ENCODE measurements around the gene TMPRSS7.

TMPRSS7 gene

DNA sequence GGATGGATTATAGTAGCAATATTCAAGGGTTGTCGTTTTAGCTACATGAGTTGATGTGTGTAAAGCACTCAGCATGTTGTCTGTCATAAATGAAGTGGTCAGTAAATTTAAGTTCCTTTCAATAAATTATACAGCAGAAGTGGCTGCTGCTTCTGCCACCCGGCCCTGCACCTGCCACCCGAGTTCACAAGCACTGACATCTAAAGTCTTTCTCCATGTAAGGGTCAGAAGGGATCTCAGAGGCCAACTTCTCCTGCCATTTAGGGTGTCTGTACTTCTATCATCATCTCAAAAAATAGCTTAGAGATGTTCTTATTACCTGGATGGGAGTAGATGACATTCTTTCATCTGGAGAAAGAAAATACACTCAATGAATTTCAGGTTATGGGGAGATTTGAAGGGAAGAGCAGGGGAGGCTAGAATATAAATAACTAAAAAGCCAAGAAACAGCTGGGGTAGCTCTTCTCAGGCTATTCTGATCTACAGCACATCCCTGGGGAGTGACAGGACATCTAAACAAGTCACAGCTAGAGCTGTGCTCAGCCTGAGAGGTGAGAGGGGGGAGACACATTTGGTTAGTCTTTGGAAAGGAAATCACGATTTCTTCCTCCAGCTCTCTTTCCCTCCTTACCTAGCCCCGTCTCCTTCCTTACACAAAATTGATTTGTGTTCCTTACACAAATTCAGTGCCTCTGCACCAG is 90.5 kb downstream of the TMPRSS7 start:
- H4K20me1 ChIP-seq, result no peaks in the 10 kb centered on the region
- H3K4me3 ChIP-seq, result peak overlapping the region in 5 of 10 experiments; percentile 0 to 50 (median 2); a peak in 6 of 20 replicates
- peak overlapping the region; percentile 77 to 93 (median 84); a peak in 21 of 22 replicates for H3K4me2 ChIP-seq
- H3K9me3 ChIP-seq (replicated peaks in 1 of 11), result no peaks in the 10 kb centered on the region; a peak in 1 of 22 replicates
- TF ChIP-seq Cebpa-rat (IDR thresholded peaks at IDR 0.05), result no peak
- peak overlapping the region in 8 of 11 experiments; percentile 3 to 71 (median 35); a peak in 11 of 22 replicates for H3K9ac ChIP-seq
- peaks cover 0 to 40% (median 0%) of the 10 kb centered on the region in 11 experiments; a peak in 8 of 22 replicates for H3K36me3 ChIP-seq
- peaks cover 69 to 100% (median 100%) of the 10 kb centered on the region in 10 experiments for H3K4me1 ChIP-seq
- peaks cover 0 to 5% (median 0%) of the 10 kb centered on the region in 11 experiments; a peak in 1 of 22 replicates for H3K27me3 ChIP-seq
- peak overlapping the region in 6 of 11 experiments; percentile 18 to 72 (median 63); a peak in 11 of 22 replicates for H3K27ac ChIP-seq

DNA sequence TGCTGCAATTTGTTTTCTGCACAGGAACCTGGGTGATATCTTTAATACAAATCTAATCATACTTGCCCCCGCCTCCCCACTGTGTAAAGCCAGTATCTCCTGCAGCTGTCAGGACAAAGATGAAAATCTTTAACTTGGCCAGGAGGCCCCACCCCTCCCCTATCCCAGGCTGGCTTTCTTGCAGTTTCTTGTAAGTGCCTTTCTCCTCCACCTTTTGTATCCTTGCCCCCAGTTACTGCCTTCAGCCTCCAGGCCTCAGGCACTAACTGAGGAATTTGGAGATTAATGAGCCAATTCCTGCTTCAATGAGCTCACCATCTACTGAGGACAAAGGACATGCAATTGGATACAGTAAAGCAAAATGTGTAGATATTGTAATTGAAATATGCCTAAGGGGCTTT is 92.0 kb downstream of the TMPRSS7 start:
- H3K9me3 ChIP-seq (replicated peaks in 1 of 11), result no peaks in the 10 kb centered on the region; a peak in 1 of 22 replicates
- H3K27me3 ChIP-seq, result peaks cover 0 to 5% (median 0%) of the 10 kb centered on the region in 11 experiments; a peak in 1 of 22 replicates
- H3K9ac ChIP-seq, result peak overlapping the region in 9 of 11 experiments; percentile 24 to 64 (median 54); a peak in 15 of 22 replicates
- TF ChIP-seq Cebpa-rat (IDR thresholded peaks at IDR 0.05), result no peak
- H3K4me1 ChIP-seq, result peaks cover 55 to 100% (median 100%) of the 10 kb centered on the region in 10 experiments
- H3K27ac ChIP-seq, result peak overlapping the region in 8 of 11 experiments; percentile 42 to 72 (median 61); a peak in 15 of 22 replicates
- no peaks in the 10 kb centered on the region for H4K20me1 ChIP-seq
- H3K4me3 ChIP-seq, result peak overlapping the region in 5 of 10 experiments; percentile 16 to 50 (median 38); a peak in 5 of 20 replicates
- H3K4me2 ChIP-seq, result peak overlapping the region; percentile 77 to 93 (median 84)
- H3K36me3 ChIP-seq, result peaks cover 0 to 44% (median 0%) of the 10 kb centered on the region in 11 experiments; a peak in 8 of 22 replicates

GRCh38 chr3:112127522-112128494 is 93.3 kb downstream of the TMPRSS7 start:
- no peak for TF ChIP-seq Cebpa-rat (IDR thresholded peaks at IDR 0.05)
- H3K27ac ChIP-seq, result peak overlapping the region in 10 of 11 experiments; percentile 34 to 72 (median 58); a peak in 18 of 22 replicates
- peak overlapping the region; percentile 77 to 93 (median 84) for H3K4me2 ChIP-seq
- no peaks in the 10 kb centered on the region for H4K20me1 ChIP-seq
- peak overlapping the region in 9 of 10 experiments; percentile 5 to 55 (median 42); a peak in 14 of 20 replicates for H3K4me3 ChIP-seq
- H3K27me3 ChIP-seq, result peaks cover 0 to 5% (median 0%) of the 10 kb centered on the region in 11 experiments; a peak in 1 of 22 replicates
- H3K9ac ChIP-seq, result peak overlapping the region in 9 of 11 experiments; percentile 47 to 64 (median 58); a peak in 18 of 22 replicates
- no peaks in the 10 kb centered on the region; a peak in 1 of 22 replicates for H3K9me3 ChIP-seq (replicated peaks in 1 of 11)
- H3K4me1 ChIP-seq, result peaks cover 62 to 99% (median 96%) of the 10 kb centered on the region in 10 experiments
- peaks cover 0 to 32% (median 0%) of the 10 kb centered on the region in 11 experiments; a peak in 8 of 22 replicates for H3K36me3 ChIP-seq

DNA sequence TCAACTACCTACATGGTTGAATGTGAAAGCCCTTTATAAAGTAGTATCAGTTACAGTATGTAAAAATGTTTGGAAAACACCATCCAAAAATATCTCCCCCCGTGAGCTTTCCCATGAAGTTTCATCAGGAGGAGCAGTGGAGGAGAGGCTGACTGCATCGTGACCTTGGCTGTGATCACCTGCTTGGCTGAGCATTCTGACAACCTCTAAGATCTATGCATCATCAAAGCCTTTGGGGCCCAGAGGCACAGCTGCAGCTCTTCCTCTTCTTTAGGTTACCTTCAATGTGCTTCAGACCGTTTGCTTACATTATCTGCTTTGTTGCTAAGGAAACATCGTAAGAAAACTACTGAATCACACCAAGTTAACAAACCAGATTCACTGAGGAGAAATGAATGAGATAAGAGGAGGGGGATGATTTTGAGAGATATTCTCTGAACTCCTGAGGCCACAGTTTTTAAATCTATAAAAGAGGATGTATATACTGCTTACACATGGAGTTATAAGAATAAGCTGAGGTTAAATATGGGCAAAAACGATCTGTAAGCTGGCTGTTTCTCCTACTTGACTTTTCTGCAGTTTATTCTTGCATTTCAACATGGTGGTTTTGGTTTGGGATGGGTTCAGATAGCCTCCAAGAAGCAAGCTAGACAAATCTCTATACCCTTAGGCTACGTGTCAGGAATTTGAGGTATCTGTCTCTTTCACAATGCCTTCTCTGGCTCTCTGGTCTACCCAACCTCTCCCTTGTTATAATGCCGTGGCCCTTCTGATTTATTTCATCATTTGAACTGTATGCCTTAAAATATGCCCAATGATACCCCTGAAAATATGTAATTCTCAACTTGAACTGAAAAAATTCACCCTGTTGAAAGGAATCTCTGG is 94.5 kb downstream of the TMPRSS7 start:
- Histone ChIP-seq H3K27ac (peak overlapping the region in 10 of 11 experiments; percentile 6 to 68 (median 43); a peak in 17 of 22 replicates), H3K4me1 (peaks cover 73 to 99% (median 96%) of the 10 kb centered on the region in 10 experiments), H3K9me3 (replicated peaks in 1 of 11) (no peaks in the 10 kb centered on the region), H3K4me3 (0 out of 20 replicates have a peak overlapping the region, but pooled peaks of 1 of the 10 experiments have one; percentile 18), H3K27me3 (peaks cover 0 to 5% (median 0%) of the 10 kb centered on the region in 11 experiments; a peak in 1 of 22 replicates), H3K36me3 (peaks cover 0 to 19% (median 0%) of the 10 kb centered on the region in 11 experiments; a peak in 1 of 22 replicates), H3K9ac (peak overlapping the region in 1 of 11 experiments; percentile 39; a peak in 2 of 22 replicates), H3K4me2 (peak overlapping the region; percentile 77 to 93 (median 84); a peak in 21 of 22 replicates), H4K20me1 (no peaks in the 10 kb centered on the region)
- no peak for TF ChIP-seq Cebpa-rat (IDR thresholded peaks at IDR 0.05)

- peak overlapping the region in 1 of 11 experiments; percentile 39; a peak in 2 of 22 replicates for H3K9ac ChIP-seq
Measured at GRCh38 chr3:112129925-112130637, 95.5 kb downstream of the TMPRSS7 start.

DNA sequence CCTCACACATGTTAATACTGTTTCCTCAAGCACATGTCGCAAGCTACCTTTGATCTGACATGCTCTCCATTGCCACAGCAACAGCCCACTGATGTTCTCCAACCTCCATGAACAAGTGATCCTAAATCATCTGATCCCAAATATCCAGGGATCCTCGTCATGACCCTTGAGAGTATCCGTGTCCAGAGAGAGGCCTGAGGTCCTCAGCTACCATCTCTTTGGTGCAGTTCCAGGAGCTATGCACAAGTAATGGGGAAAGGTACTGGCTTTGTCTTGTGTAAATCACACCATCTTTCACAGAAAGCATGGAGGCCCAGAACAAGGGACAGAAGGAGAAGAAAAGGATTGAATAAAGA is 96.1 kb downstream of the TMPRSS7 start:
- H3K27ac ChIP-seq, result peak overlapping the region in 4 of 11 experiments; percentile 24 to 68 (median 49); a peak in 3 of 22 replicates
- H3K9ac ChIP-seq, result no peak overlapping the region; a peak in 1 of 22 replicates
- H3K4me1 ChIP-seq, result peaks cover 62 to 99% (median 96%) of the 10 kb centered on the region in 10 experiments
- peaks cover 0 to 17% (median 0%) of the 10 kb centered on the region in 11 experiments; a peak in 1 of 22 replicates for H3K36me3 ChIP-seq
- no peaks in the 10 kb centered on the region for H4K20me1 ChIP-seq
- H3K4me2 ChIP-seq, result peak overlapping the region in 8 of 11 experiments; percentile 8 to 93 (median 84); a peak in 14 of 22 replicates
- peak overlapping the region in 2 of 10 experiments; percentile 62; a peak in 4 of 20 replicates for H3K4me3 ChIP-seq
- no peak for TF ChIP-seq Cebpa-rat (IDR thresholded peaks at IDR 0.05)
- H3K27me3 ChIP-seq, result no peaks in the 10 kb centered on the region
- H3K9me3 ChIP-seq (replicated peaks in 1 of 11), result no peaks in the 10 kb centered on the region

More at GRCh38 chr3:112129925-112130637, 95.5 kb downstream of the TMPRSS7 start:
- H3K27ac ChIP-seq, result peak overlapping the region in 9 of 11 experiments; percentile 1 to 68 (median 45); a peak in 11 of 22 replicates
- peaks cover 0 to 17% (median 0%) of the 10 kb centered on the region in 11 experiments; a peak in 1 of 22 replicates for H3K36me3 ChIP-seq
- no peaks in the 10 kb centered on the region for H4K20me1 ChIP-seq
- no peak for TF ChIP-seq Cebpa-rat (IDR thresholded peaks at IDR 0.05)
- H3K27me3 ChIP-seq, result peaks cover 0 to under 1% (median 0%) of the 10 kb centered on the region in 11 experiments; a peak in 1 of 22 replicates
- H3K4me3 ChIP-seq, result peak overlapping the region in 2 of 10 experiments; percentile 18 to 62; a peak in 3 of 20 replicates
- H3K4me2 ChIP-seq, result peak overlapping the region in 8 of 11 experiments; percentile 77 to 93 (median 85); a peak in 16 of 22 replicates
- peaks cover 67 to 99% (median 96%) of the 10 kb centered on the region in 10 experiments for H3K4me1 ChIP-seq
- no peaks in the 10 kb centered on the region for H3K9me3 ChIP-seq (replicated peaks in 1 of 11)

All from BLaER1 treated with 17β-estradiol and CSF1 and Interleukin-3, amounts not matched to agents 10 nM and 100 nM (cell line).